ENCODE data around the gene B3GNT5.

DNA sequence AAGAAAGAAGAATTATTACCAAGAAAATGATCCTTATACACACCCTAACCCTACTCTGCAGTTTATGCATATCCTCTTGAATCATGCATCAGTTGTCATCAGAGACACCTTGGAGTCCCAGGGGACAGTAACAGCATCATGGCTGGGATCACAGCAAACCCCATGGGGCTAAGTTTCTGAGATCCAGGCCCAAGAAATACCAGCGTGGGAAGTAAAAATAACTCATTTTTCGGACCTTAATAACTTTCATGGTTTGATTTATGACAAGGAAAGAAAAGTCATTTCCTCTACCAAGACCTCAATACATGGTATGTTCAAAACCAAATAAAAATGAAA lies 38.8 kb upstream of the B3GNT5 start:
- TF ChIP-seq, protein P1, sequence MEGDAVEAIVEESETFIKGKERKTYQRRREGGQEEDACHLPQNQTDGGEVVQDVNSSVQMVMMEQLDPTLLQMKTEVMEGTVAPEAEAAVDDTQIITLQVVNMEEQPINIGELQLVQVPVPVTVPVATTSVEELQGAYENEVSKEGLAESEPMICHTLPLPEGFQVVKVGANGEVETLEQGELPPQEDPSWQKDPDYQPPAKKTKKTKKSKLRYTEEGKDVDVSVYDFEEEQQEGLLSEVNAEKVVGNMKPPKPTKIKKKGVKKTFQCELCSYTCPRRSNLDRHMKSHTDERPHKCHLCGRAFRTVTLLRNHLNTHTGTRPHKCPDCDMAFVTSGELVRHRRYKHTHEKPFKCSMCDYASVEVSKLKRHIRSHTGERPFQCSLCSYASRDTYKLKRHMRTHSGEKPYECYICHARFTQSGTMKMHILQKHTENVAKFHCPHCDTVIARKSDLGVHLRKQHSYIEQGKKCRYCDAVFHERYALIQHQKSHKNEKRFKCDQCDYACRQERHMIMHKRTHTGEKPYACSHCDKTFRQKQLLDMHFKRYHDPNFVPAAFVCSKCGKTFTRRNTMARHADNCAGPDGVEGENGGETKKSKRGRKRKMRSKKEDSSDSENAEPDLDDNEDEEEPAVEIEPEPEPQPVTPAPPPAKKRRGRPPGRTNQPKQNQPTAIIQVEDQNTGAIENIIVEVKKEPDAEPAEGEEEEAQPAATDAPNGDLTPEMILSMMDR (IDR thresholded peaks at IDR 0.05) = no peak
- TF ChIP-seq EZH2 (IDR thresholded peaks at IDR 0.05; ENCODE audit: borderline replicate concordance, insufficient read depth, low read depth, low read length, poor library complexity, severe bottlenecking) = no peak

Measured in B cell (primary cell).